NAMALWA (cell line): ENCODE measurements around the gene IL13.

Experiments used
- DNase-seq: peaks from one replicate; pipeline ENCODE4 v3.0.0-alpha.2; 2015; ENCODE audit warnings: low spot score

IL13 gene

DNA sequence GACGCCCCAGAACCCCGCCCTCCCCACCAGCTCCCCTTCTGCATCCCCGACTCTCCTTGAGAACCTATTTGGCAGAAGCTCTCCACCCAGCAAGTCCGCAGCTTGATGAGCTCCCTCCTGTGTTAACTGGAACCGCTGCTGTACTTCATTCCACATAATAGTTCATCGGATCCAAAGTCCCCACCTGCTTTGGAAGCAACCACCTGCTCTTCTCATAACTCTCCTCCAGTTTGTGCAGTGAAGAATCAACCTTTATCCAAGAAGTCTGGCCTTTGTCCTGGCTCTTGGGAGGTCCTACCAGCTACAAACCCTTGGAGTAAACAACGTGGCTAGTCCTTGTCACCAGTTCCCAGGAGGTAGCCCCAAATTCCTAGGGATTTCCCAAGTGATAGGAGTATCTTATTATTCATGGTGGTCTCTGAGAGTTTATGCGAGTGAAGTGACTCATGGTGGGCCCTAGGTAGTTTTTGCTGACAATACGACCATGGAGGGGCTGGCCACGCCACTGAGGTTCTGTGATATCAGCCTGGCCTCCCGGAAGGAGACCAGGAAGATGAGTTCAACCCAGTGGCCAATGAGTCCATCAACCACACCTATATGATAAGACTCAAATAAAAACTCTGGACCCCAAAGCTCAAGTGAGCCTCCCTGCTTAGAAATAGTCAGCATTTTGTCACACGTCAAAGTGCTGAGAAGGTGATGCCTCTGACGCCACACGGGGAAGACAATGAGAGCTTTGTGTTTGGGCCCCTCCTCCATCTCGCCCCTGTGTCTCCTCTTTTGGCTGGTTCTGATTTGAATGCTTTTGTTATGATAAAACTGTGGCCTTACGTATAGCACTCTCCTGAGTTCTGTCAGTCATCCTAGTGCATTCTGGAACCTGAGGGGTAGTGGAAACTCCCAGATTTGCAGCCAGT lies 12.3 kb downstream of the IL13 start:
- DNase-seq, result no peak

DNA sequence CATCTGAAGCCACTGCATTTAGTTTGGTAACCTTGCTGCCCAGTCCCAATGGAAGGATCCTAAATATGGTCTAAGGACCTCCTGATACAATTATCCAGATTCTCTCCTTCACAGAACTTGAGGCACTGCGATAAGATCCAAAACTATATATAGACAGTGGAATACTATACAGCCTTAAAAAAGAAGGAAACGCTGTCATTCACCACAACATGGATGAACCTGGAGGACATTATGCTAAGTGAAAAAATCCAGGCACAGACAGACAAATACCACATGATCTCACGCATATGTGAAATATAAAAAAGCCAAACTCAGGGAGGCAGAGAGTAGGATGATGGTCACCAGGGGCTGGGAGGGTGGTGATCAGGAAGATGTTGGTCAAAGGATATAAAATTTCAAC lies 13.0 kb downstream of the IL13 start:
- DNase-seq, result no peak

DNA sequence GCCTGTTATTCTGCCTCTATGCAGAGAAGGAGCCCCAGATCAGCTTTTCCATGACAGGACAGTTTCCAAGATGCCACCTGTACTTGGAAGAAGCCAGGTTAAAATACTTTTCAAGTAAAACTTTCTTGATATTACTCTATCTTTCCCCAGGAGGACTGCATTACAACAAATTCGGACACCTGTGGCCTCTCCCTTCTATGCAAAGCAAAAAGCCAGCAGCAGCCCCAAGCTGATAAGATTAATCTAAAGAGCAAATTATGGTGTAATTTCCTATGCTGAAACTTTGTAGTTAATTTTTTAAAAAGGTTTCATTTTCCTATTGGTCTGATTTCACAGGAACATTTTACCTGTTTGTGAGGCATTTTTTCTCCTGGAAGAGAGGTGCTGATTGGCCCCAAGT lies 15.5 kb downstream of the IL13 start:
- DNase-seq, result no peak

DNA sequence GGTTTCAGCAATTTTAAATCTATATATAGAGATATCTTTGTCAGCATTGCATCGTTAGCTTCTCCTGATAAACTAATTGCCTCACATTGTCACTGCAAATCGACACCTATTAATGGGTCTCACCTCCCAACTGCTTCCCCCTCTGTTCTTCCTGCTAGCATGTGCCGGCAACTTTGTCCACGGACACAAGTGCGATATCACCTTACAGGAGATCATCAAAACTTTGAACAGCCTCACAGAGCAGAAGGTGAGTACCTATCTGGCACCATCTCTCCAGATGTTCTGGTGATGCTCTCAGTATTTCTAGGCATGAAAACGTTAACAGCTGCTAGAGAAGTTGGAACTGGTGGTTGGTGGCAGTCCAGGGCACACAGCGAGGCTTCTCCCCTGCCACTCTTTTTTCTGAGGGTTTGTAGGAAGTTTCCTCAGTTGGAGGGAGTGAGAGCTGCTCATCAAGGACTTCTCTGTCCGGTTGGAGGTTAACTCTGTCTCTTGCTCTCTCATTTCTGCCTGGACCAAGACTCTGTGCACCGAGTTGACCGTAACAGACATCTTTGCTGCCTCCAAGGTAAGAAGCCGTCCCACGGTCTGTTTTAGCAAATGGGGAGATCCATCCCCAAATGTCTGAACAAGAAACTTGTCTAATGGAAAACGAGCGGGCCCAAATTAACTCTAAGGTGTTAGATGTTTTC lies 16.1 kb downstream of the IL13 start, which contains the start of gene IL4:
IL4 (plus strand) TSS at position 51 of the 692 bp plus-strand sequence; CDS start at position 113, 62 bp downstream.
- DNase-seq, result no peak

DNA sequence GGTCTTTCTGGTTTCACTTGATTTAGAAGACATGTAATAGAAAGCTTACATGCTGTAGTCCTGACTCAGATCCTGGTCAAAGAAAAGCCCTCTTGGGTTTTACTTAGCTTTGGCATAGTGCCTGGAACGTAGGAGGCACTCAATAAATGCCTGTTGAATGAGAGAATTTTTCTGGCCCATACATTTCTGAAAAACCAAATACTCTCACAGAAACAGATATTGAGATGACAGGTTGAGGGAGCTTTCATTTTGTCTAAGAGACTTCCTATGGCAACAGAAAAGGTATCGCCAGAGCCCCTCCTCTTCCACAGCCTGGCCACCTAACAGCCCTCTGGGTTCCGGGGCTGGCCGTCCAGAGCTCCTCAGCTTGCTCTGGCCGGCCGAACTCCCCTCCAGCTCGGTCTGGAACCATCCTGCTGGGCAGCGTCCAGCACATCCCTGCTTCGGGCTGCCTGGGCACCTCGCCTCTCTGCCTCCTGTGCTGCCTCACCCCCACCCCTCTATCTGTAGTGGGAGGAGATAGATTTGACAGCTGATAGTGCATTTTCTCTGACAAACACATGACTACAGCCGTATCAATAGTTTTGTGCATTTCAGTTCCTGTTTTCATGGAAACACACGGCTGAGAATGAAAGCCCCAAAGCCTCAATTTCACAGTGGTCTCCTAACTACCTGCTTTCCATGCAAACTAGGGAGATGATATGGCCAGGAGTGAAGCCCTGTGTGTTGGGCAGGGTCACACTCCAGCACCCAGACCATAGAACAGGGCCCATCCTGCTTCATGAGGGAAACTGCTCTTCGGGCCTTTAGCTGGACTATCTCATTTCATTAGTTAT lies 16.9 kb downstream of the IL13 start:
- no peak for DNase-seq

DNA sequence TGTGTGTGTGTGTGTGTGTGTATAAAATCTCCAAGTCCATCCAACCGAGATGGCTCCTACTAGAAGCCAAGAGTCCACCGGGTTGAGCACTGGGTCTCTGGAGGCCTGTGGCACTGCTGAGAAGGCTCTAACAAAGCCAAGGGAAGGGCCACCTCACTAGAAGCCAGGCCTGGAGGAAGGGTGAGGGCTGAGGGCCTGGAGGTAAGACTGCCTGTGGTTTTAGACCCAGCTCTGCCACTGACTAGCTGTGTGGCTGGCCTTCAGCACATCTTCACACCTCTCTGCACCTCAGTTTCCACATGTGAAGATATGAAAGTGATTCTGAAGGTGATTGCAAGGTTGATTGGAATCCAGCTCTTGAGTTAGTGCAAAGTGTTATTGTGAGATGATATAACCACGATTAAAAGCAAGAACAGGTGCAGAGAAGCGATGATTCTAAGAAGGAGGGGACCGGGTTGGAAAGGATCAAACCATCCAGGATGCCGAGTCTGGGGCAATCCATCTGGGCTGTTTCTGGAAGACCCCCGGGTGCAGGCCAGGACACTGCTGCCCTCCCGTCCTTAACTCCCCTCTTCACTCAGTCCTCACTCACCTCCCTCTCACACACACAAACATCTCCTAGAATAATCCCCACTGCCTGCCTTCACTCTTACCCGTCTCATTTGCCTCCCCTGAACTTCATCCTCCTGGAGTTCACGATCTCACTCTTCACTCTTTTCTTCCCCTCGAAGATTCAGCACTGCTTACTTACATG lies 18.1 kb downstream of the IL13 start:
- DNase-seq, result no peak

DNA sequence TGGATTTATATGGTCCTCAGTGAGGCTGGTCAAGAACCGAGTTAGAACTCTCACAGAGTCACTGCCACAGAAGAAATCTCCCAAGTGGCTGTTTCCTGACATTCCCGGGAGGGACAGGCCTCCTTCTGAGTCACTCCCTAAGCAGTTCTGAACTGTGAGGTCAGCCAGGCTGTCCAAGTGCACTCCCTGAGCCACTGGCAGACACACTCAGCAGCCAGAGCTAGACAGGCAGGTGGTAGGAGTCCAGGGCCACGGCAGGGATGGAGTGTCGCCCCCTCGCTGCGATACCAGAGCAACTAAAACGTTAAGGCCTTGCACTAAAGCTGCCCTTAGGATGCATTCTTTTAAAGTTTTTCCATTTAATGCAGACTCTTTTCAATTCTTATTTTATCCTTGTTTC lies 19.2 kb downstream of the IL13 start:
- DNase-seq, result no peak

DNA sequence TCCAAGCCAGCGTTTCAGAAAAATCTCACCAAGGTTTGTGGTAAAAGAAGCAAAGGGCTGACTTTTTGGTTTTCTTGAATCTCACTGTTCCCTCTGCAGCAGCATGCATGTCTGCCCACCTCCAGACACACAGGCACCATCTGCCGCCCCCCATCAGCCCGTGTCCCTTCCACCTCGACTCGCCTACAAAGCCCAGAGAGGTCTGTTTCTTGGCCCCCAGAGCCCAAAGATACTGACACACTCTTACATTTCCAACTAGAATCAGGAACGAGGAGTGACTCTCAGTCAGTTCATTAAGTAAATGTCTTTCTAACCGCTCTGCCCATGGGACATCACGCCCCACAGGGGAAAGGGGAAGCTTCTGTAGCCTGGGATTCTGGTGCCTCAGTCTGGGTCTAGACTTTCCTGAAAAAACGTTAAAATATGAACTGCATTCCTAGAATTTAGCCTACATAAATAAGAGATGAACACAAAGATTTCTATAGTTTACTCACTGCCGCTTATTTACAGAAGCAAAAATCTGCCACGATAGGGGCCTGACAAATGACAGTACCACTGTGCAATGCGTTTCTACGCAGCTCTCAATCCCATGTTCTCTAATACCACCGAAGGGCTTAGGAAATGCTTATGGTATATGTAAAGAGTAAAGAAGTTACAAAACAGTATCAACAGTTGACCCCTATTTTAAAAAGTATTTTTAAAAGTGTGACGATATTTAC lies 19.9 kb downstream of the IL13 start:
- DNase-seq, result no peak

DNA sequence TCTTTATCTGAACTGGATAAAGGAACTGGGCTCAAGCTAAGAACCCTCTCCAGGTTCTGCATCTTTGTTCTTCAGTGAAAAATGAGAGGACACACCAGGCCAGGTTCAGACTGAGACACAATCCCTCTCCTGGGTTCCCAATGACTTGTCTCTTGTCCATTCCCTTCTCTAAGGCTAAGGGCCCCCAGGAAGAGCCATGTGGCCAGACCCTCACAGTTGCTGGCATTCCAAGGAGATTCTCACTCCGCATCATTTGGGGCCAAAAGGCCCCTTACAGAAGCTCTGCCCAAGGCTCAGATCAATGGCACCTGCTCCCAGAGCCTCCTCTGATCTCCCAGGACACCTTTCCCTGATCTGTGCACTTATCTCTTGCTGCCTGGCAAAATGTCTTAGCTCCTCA lies 20.8 kb downstream of the IL13 start:
- no peak for DNase-seq

DNA sequence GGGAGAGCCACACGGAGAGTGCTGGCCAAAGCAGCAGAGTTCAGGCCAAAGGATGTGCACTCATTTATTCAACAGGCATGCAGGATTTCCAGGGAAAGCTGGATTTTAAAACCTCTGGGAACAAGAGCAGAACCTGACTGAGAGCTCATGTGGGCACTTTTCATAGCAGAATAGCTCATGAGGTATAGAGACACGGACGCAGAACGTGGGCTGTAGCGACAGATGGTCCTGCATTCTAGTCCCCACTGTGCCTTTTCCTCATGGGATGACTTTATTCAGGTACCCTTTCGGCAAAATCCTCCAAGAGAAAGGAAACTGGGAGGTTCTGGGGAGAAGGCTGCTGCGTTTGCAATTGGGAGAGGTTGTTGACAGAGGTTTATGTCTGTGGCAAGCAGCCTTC lies 21.2 kb downstream of the IL13 start:
- DNase-seq, result no peak

DNA sequence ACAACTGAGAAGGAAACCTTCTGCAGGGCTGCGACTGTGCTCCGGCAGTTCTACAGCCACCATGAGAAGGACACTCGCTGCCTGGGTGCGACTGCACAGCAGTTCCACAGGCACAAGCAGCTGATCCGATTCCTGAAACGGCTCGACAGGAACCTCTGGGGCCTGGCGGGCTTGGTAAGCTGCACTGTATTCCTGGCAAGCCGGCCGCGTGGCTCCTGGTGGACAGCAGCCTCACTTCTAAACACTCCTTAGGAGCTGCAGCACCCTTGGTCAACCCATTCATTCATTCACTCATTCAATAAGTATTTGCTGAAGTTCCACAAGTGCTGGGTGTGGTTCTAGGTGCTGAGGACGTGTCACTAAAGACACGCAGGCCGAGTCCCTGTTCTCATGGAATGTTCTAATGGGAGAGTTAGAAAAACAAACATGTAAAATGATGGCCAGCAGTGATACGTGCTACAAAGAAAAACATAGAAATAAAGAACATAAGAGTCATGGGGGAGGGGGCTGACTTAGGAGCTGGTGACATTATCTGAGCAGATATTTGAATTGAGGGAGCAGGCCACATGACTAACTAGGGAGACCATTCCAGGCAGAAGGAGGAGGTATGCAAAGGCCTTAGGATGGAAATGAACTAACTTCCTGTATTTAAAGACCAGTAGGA lies 21.9 kb downstream of the IL13 start:
- no peak for DNase-seq

DNA sequence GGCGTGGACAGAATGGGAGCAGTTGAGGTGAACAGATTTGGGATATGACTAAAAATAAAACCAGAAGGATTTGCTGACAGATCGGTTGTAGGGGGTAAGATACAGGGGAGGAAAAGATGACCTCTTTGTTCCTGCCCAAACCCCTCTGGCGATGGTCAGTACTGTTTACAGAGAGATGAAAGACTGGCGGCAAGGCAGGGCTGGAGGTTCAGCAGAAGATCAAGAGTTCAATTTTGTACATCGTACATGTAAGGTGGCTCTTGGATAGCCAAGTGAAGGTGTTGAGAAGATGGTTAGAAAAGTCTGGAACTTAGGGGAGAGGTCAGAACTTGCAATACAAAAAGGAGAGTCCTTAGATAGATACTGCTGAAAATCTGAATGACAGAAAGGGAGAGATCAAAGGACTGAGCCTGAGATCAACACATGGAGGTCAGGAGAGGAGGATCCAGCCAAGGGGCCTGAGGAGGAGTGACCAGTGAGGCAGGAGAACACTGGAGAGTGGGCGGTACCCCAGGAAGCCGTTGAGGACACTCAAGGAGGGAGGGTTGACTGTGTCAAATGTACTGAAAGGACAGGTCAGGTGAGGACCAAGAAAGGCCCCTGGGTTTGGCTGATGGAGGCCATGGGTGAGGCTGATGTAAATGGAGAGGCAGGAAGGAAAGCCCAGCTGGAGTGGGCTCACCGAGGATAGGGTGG lies 23.0 kb downstream of the IL13 start:
- no peak for DNase-seq

DNA sequence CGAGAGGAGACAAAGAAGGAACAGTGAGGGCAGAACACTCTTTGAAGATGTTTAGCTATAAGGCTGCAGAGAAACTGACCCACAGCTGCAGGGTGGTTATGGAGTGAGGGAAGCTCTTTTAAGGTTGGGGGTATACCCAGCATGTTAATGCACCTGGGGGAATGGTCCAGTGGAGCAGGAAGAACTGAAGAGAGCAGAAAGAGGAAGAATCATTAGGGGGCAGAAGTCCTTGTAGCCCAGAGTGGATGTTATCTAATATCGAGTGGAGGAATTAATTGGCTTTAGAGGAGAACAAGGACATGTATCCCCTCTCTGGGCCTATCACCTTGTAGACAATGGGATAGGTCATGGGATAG lies 23.5 kb downstream of the IL13 start:
- peak; percentile 44 for DNase-seq

DNA sequence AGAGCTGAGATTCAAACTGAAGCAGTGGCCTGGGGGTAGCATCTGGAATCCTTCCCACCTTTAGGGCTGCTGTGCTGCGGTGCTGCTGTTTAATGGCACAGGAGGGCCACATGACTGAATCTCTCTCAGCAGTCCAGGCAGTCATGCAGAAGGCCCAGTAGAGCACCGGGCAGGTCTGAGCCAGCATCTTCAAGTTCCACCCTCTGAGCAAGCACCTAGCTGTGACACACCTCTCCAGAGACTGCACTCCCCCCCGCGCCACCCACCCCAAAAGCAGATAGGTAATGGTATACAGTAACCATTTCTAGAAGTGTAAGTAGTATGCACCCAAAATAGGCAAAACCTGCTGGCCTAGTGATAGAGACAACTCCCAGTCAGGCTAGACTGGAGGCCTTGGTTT lies 24.0 kb downstream of the IL13 start:
- DNase-seq, result no peak

DNA sequence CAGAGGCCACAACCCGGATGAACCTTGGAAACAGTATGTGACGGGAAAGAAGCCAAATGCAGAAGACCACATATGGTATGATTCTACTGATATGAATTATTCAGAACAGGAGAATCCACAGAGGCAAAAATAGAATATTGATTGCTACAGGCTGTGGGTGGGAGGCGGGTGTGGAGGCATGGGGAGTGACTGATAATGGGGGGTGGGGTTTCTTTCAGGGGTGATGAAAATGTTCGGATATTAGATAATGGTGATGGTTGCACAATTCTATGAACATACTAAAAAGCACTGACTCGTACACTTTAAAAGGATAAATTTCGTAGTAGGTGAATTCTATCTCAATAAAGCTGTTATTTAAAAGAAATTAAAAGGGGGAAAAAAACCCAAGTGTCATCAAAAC lies 26.5 kb downstream of the IL13 start:
- no peak for DNase-seq

DNA sequence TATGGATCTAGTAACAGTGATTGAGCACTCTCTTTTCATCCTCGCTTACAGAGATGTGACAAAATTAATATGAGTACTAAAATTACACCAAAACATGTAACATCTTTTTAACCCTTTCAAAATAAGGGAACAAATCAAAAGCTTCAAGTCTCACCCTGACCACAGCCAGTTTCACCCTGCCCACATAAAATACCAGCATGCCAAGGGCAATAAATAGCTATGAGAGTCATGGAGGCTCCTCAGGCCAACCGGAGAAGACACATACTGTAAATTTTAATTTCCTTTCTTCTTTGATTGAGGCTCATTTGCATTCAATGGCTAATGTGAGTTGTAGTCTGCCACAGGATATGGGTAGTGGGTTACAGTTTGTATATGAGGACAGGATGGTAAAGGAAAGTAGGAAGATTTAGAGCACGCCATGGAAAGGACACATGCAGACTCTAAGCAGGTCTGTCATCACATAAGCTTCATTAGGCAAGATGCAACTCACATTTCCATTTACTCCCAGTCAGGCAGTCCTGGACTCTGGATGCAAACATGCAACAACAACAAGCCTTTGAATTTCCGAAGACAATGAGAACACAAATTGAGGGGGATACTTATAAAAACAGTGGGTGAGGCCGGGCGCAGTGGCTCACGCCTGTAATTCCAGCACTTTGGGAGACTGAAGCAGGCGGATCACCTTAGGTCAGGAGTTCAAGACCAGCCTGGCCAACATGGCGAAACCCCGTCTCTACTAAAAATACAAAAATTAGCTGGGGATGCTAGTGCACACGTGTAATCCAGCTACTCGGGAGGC lies 27.1 kb downstream of the IL13 start:
- no peak for DNase-seq

DNA sequence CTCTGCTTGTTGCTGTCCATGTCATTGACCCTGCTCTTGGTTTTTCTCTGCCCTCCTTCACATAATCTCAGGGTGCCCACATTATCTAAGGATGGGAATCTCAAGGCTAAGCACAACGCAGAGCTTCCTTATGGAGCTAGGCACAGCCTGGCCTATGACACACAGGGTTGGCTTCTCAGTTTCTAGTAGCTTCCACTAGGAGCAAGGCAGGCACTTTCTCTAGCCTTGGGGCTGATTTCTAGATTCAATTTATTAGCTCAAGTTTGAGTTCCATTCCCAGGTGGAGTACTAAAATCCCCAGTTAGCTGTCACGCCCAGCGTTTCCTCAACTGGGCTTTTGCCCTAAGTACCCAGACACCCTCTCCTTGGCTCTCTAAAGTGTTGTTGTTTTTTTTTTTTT lies 28.2 kb downstream of the IL13 start:
- no peak for DNase-seq

DNA sequence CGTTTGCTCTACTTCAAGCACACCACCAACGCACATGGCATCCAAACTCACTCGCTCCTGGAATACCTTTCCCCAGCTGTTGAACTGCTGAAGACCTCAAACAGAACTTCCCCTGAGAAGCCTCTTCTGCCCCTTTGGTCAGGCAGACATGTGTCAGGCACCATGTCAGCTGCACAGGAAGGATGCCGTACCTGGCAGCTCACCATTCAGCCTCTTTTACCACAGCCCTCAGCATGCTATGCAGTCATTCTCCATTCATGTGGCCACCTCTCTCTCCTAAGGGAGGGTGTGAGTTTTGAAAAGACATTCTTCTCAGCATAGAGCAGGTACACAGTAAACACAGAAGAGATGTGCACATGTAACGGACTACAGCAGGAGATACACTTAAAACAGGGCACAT lies 30.0 kb downstream of the IL13 start:
- DNase-seq, result no peak
